Measurements from ENCODE around the gene SLIT3.

DNA sequence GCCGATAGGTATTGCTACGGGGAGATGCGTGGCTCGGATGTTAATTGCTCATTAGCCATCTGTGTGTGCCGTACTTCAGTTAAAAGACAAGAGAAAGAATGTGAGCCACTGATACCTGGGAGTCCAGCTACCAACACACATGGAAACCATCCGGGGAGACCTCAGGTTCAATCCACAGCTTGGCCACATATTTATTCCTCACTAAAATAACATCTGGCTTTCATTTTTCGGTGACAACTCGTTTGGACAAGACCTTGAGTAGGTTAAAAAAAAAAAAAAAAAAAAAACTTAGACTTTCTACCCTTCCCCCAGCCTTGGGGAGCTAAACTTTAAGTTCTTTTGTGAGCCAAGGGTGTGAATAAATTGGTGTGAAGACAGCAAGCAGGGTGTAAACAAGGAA is 84.1 kb downstream of the SLIT3 start:
- TF ChIP-seq POLR2A (IDR thresholded peaks at IDR 0.05; ENCODE audit: low read length): no peak
- no peak for TF ChIP-seq GATA1 (IDR thresholded peaks at IDR 0.05; ENCODE audit: low read depth, low read length)

All from erythroblast (primary cell).